Body of pancreas (tissue), 4 donors: ENCODE data around the gene BTG3. TPM values are rescaled to one million over a fixed set of nuclear protein-coding genes. Genes with fewer than 3 reads are reported as not detected.

Experiments
- ATAC-seq: fragments of 150-250 bp; one replicate; pipeline ENCODE4 v1.9.1; 2016
- DNase-seq, 4 donors: peaks; one replicate each; pipeline ENCODE4 v3.0.0-alpha.2; 2019
- H3K27ac ChIP-seq, 4 donors: fragments of 200-600 bp; sonication (generic); 1 replicate in 3 of 4; 2 replicates in 1 of 4; pipeline versions ENCODE4 v1.5.1 to v1.6.1; 2016 to 2019; ENCODE audit warnings: mild to moderate bottlenecking in 1 of 4, mixed read lengths in 1 of 4, moderate library complexity in 1 of 4
- H3K27me3 ChIP-seq, 2 donors: fragments of 200-600 bp; sonication (generic); one replicate each; pipeline ENCODE4 v1.6.0; 2016; ENCODE audit warnings: mild to moderate bottlenecking in 1 of 2
- H3K36me3 ChIP-seq, 2 donors: fragments of 200-600 bp; sonication (generic); replicated peaks in 1 of 2; 2 replicates each; pipeline ENCODE4 v1.5.1; 2016; ENCODE audit warnings: low read depth in 2 of 2; ENCODE audit not compliant: insufficient read depth in 1 of 2
- H3K4me1 ChIP-seq: fragments of 200-600 bp; sonication (generic); one replicate; pipeline ENCODE4 v1.6.0; 2016
- H3K4me3 ChIP-seq, 2 donors: fragments of 200-600 bp; sonication (generic); 1 replicate in 1 of 2; 2 replicates in 1 of 2; pipeline ENCODE4 v1.5.1; 2016 to 2019
- H3K9me3 ChIP-seq, 3 donors: fragments of 200-600 bp; sonication (generic); 1 replicate in 2 of 3; 2 replicates in 1 of 3; pipeline ENCODE4 v1.5.1; 2016
- POLR2A ChIP-seq, 3 donors: fragments of 450-650 bp; IDR thresholded peaks; one replicate each; pipeline ENCODE4 v1.6.1; 2016; ENCODE audit warnings: antibody characterized with exemption in 3 of 3, mild to moderate bottlenecking in 2 of 3
- WGBS, 2 donors: methylation state at CpG; one replicate each; pipeline ENCODE4 v1.1.5; 2017; 5-methylcytosine and 5-hydroxymethylcytosine counted together
- intact Hi-C: fragments of 100-400 bp; cut with DNase I; formaldehyde crosslinking; loops from one replicate; pipeline ENCODE4 v1.15.1; 2023
- total RNA-seq, 2 donors: library from RNA; depleted of rRNA; stranded (reverse); fragments of >200 nt; gene quantifications; one replicate each; pipeline ENCODE4 v1.1.0, GENCODE V29; 2016
- TF ChIP-seq, protein P1 (sequence below), 7 experiments: fragments of 450-650 bp in 4 of 7; fragments of 200-600 bp in 3 of 7; sonication (generic) in 3 of 7; IDR thresholded peaks; one replicate each; pipeline ENCODE4 v1.5.1; 2016 to 2019; ENCODE audit warnings: antibody characterized with exemption in 7 of 7

BTG3 gene
- total RNA-seq, 2 donors from 2014 or later, result 16.6 to 55.4 TPM

DNA sequence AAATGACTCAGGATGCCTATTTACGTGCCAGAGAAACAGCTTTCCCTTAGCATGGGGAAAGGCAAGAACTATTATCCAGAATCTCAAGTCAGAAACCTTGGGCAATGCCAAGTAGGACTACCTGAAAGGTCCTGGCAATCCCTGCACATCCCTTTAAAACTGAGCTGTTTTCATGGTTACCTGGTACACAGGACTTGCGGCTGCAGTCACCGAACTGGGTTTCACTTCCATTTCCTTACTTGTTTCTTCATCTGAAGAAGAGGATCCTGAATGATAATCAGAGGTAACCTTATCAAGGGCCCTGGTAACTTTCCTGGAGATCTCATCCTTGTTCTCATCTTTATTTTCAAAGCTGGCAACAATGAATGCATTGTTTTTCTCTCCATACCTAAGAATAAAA is 14.3 kb downstream of the BTG3 start:
- H3K36me3 ChIP-seq, result peaks cover 0 to 7% of the 10 kb centered on the region in 2 donors
- 84 to 91% methylated on average over 3 of the region's 3 CpGs for WGBS, 2 donors

GRCh38 chr21:17597680-17598079 is 15.0 kb downstream of the BTG3 start:
- Histone ChIP-seq H3K27ac (no peak overlapping the region), H3K4me3 (no peak overlapping the region), H3K4me1 (no peaks in the 10 kb centered on the region), H3K27me3 (no peaks in the 10 kb centered on the region), H3K36me3 (peaks cover 0 to 10% of the 10 kb centered on the region in 2 donors), H3K9me3 (no peaks in the 10 kb centered on the region)
- DNase-seq (no peak), ATAC-seq (no peak)
- intact Hi-C loops, result no loop called here
- 63 to 67% methylated on average over 1 of the region's 1 CpG for WGBS, 2 donors
- no peak for TF ChIP-seq POLR2A (IDR thresholded peaks at IDR 0.05)
- TF ChIP-seq, protein P1, sequence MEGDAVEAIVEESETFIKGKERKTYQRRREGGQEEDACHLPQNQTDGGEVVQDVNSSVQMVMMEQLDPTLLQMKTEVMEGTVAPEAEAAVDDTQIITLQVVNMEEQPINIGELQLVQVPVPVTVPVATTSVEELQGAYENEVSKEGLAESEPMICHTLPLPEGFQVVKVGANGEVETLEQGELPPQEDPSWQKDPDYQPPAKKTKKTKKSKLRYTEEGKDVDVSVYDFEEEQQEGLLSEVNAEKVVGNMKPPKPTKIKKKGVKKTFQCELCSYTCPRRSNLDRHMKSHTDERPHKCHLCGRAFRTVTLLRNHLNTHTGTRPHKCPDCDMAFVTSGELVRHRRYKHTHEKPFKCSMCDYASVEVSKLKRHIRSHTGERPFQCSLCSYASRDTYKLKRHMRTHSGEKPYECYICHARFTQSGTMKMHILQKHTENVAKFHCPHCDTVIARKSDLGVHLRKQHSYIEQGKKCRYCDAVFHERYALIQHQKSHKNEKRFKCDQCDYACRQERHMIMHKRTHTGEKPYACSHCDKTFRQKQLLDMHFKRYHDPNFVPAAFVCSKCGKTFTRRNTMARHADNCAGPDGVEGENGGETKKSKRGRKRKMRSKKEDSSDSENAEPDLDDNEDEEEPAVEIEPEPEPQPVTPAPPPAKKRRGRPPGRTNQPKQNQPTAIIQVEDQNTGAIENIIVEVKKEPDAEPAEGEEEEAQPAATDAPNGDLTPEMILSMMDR (IDR thresholded peaks at IDR 0.05), result no peak

More for the DNA sequence above, 14.3 kb downstream of the BTG3 start:
- ATAC-seq, result no peak
- no peak overlapping the region for H3K4me3 ChIP-seq
- no peak for TF ChIP-seq POLR2A (IDR thresholded peaks at IDR 0.05)
- intact Hi-C loops, result no loop called here
- no peaks in the 10 kb centered on the region for H3K4me1 ChIP-seq
- no peaks in the 10 kb centered on the region for H3K27me3 ChIP-seq
- no peak for DNase-seq
- no peaks in the 10 kb centered on the region for H3K9me3 ChIP-seq
- no peak overlapping the region for H3K27ac ChIP-seq

DNA sequence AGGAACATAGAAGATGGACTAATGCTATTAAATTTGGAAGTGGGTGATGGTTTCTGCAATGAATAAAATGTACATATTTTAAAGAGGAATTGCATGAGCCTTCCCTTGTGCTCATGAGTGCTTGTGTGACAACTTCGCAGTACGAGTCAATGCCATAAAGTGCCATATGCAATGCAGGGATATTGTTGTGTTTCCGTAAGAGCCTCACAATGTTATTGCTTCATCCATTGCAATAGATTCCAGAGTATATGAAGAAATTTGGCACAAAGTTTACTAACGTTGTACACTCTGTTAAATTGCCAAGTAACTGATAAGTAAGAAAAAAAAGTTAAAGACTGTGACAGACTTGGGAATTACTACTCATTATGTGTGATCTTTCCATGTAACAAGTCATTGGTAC is 22.3 kb downstream of the BTG3 start:
- Histone ChIP-seq H3K27ac (no peak overlapping the region), H3K9me3 (no peaks in the 10 kb centered on the region), H3K4me1 (no peaks in the 10 kb centered on the region), H3K27me3 (no peaks in the 10 kb centered on the region), H3K4me3 (no peak overlapping the region), H3K36me3 (peaks cover 0 to 8% of the 10 kb centered on the region in 2 donors)
- 63 to 66% methylated on average over 4 of the region's 4 CpGs for WGBS, 2 donors
- no peak for TF ChIP-seq POLR2A (IDR thresholded peaks at IDR 0.05)
- TF ChIP-seq, protein P1 (IDR thresholded peaks at IDR 0.05), result no peak
- no peak for DNase-seq
- intact Hi-C loops, result no loop called here
- no peak for ATAC-seq

DNA sequence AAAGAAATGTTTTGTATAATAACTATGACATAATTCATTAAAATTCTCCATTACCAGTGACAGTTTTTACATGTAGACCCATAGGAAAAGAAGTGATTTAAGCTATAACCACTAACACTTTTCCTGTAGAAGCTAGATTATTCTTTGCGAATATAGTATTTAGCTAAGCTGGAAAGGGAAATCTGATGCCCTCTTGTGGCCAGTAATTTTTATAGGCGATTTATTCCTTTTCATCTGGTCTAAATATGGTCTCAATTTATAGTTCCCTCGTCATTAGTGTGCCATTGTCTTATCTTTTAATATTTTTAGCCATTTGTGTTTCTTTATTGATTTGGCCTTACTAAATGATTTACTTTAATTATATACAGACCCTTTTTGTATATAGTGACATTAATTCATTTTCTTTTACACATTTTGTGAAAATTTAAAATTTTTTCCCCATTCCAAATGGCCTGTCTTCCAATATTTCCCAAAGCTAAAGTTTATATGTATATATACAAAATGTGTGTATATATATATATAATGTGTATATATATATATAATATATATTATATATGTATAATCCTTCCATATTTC is 26.7 kb downstream of the BTG3 start:
- Histone ChIP-seq H3K27me3 (no peaks in the 10 kb centered on the region), H3K27ac (no peak overlapping the region), H3K9me3 (no peaks in the 10 kb centered on the region), H3K4me3 (no peak overlapping the region), H3K36me3 (no peaks in the 10 kb centered on the region), H3K4me1 (no peaks in the 10 kb centered on the region)
- intact Hi-C loops, result loop anchor here (5.0 kb wide), 1 partner anchor 199 kb away; no protein-coding TSS in a partner anchor
- no peak for TF ChIP-seq POLR2A (IDR thresholded peaks at IDR 0.05)
- TF ChIP-seq, protein P1 (IDR thresholded peaks at IDR 0.05), result peak; percentile 34 to 73 (median 71)
- WGBS, 2 donors, result 5 to 6% methylated on average over 3 of the region's 3 CpGs
- peak; percentile 73 for ATAC-seq
- peak in 1 of 4 donors; percentile 28 for DNase-seq

DNA sequence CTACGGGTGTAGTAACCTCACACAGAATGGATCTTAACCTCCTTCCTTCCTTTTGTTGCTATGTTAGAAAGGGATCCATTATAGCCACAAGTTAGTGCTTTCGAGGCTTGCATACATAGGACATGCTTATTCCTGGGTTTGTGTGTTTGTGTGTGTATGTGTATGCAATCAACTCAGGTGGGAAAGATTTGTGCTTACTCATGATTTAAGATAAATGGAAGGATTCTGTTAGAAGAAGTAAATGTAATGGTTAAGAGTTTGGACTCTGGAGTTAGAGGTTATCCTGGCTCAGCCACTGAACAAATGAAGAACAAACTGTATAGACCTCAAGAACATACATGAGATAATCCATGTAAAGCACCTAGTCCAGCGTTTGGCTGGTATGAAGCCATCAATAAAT is 28.8 kb downstream of the BTG3 start:
- no peak overlapping the region for H3K27ac ChIP-seq
- intact Hi-C loops, result no loop called here
- ATAC-seq (no peak), DNase-seq (no peak)
- WGBS, 2 donors, result 75 to 82% methylated on average over 3 of the region's 3 CpGs
- H3K4me1 ChIP-seq, result no peaks in the 10 kb centered on the region
- no peaks in the 10 kb centered on the region for H3K27me3 ChIP-seq
- no peaks in the 10 kb centered on the region for H3K9me3 ChIP-seq
- no peak for TF ChIP-seq POLR2A (IDR thresholded peaks at IDR 0.05)
- TF ChIP-seq, protein P1 (IDR thresholded peaks at IDR 0.05), result no peak
- H3K4me3 ChIP-seq, result no peak overlapping the region
- H3K36me3 ChIP-seq, result no peaks in the 10 kb centered on the region
